ENCODE measurements around the gene HS3ST5. TPM values are rescaled to one million over a fixed set of nuclear protein-coding genes. Genes with fewer than 3 reads are reported as not detected.

HS3ST5 gene
- total and polyA plus RNA-seq, 2 donors from 2014 or later: 0.09 TPM; not detected in 1

GRCh38 chr6:114085211-114085610 is 257.6 kb downstream of the HS3ST5 start:
- H3K4me3 ChIP-seq (ENCODE audit: low read length in 3 of 3): no peak overlapping the region
- DNase-seq (no peak), FAIRE-seq (no peak)
- H3K27me3 ChIP-seq (ENCODE audit: control insufficient read depth, insufficient read depth, low read length): no peaks in the 10 kb centered on the region
- intact Hi-C loops (cut with DNase I): no loop called here
- no peak overlapping the region for H3K9ac ChIP-seq (ENCODE audit: low read length in 3 of 3)
- H3K27ac ChIP-seq (ENCODE audit: low read depth in 2 of 2, low read length in 2 of 2): no peak overlapping the region
- no peaks in the 10 kb centered on the region for H3K9me3 ChIP-seq (ENCODE audit: control insufficient read depth in 2 of 3, insufficient read depth in 1 of 3, low read length in 3 of 3)
- TF ChIP-seq, protein P1, sequence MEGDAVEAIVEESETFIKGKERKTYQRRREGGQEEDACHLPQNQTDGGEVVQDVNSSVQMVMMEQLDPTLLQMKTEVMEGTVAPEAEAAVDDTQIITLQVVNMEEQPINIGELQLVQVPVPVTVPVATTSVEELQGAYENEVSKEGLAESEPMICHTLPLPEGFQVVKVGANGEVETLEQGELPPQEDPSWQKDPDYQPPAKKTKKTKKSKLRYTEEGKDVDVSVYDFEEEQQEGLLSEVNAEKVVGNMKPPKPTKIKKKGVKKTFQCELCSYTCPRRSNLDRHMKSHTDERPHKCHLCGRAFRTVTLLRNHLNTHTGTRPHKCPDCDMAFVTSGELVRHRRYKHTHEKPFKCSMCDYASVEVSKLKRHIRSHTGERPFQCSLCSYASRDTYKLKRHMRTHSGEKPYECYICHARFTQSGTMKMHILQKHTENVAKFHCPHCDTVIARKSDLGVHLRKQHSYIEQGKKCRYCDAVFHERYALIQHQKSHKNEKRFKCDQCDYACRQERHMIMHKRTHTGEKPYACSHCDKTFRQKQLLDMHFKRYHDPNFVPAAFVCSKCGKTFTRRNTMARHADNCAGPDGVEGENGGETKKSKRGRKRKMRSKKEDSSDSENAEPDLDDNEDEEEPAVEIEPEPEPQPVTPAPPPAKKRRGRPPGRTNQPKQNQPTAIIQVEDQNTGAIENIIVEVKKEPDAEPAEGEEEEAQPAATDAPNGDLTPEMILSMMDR (IDR thresholded peaks at IDR 0.05; ENCODE audit: borderline replicate concordance, extremely low read depth, insufficient read depth): no peak
- no peaks in the 10 kb centered on the region for H3K36me3 ChIP-seq (ENCODE audit: control insufficient read depth in 2 of 3, insufficient read depth in 3 of 3, low read length in 3 of 3)
- no peaks in the 10 kb centered on the region for H3K4me1 ChIP-seq (ENCODE audit: control insufficient read depth in 2 of 3, insufficient read depth in 2 of 3, low read depth in 1 of 3, low read length in 3 of 3)

DNA sequence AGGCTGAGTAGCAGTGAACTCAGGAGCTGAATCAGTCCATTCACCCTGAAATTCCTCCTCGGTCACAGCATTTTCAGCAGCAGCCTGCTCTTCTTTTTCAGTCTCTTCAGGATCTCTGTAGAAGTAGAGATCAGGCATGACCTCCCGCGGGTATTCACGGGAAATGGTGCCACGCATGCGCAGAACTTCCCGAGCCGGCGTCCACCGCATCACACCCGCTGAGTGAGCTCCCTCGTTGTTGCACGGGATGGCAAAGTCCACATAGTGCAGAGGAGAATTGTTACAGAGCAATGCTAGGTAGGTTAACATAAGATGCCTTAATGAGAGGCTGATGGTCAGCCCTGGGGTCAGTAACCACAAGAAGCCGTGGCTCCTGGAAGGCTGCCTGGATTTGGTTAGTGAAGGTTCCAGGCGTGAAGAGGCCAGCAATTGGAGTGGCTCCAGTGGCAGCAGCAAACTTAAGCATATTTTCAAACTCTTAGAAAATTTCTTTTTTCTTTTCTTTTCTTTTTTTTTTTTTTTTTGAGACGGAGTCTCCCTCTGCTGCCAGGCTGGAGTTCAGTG is 258.4 kb downstream of the HS3ST5 start:
- Histone ChIP-seq H3K9ac (ENCODE audit: low read length in 3 of 3) (no peak overlapping the region), H3K27me3 (ENCODE audit: control insufficient read depth, insufficient read depth, low read length) (no peaks in the 10 kb centered on the region), H3K4me1 (ENCODE audit: control insufficient read depth in 2 of 3, insufficient read depth in 2 of 3, low read depth in 1 of 3, low read length in 3 of 3) (no peaks in the 10 kb centered on the region), H3K4me3 (ENCODE audit: low read length in 3 of 3) (no peak overlapping the region), H3K27ac (ENCODE audit: low read depth in 2 of 2, low read length in 2 of 2) (no peak overlapping the region), H3K36me3 (ENCODE audit: control insufficient read depth in 2 of 3, insufficient read depth in 3 of 3, low read length in 3 of 3) (no peaks in the 10 kb centered on the region), H3K9me3 (ENCODE audit: control insufficient read depth in 2 of 3, insufficient read depth in 1 of 3, low read length in 3 of 3) (no peaks in the 10 kb centered on the region)
- TF ChIP-seq, protein P1 (IDR thresholded peaks at IDR 0.05; ENCODE audit: borderline replicate concordance, extremely low read depth, insufficient read depth): no peak
- intact Hi-C loops (cut with DNase I): no loop called here
- DNase-seq (no peak), FAIRE-seq (no peak)

- Histone ChIP-seq H3K27me3 (ENCODE audit: control insufficient read depth, insufficient read depth, low read length) (no peaks in the 10 kb centered on the region), H3K9ac (ENCODE audit: low read length in 3 of 3) (no peak overlapping the region), H3K36me3 (ENCODE audit: control insufficient read depth in 2 of 3, insufficient read depth in 3 of 3, low read length in 3 of 3) (no peaks in the 10 kb centered on the region), H3K4me1 (ENCODE audit: control insufficient read depth in 2 of 3, insufficient read depth in 2 of 3, low read depth in 1 of 3, low read length in 3 of 3) (no peaks in the 10 kb centered on the region), H3K27ac (ENCODE audit: low read depth in 2 of 2, low read length in 2 of 2) (no peak overlapping the region), H3K4me3 (ENCODE audit: low read length in 3 of 3) (no peak overlapping the region), H3K9me3 (ENCODE audit: control insufficient read depth in 2 of 3, insufficient read depth in 1 of 3, low read length in 3 of 3) (no peaks in the 10 kb centered on the region)
- no peak for FAIRE-seq
- intact Hi-C loops (cut with DNase I): no loop called here
- TF ChIP-seq, protein P1 (IDR thresholded peaks at IDR 0.05; ENCODE audit: borderline replicate concordance, extremely low read depth, insufficient read depth): no peak
- no peak for DNase-seq
Measured at GRCh38 chr6:114083251-114083650, 259.6 kb downstream of the HS3ST5 start.

- no peak overlapping the region for H3K9ac ChIP-seq (ENCODE audit: low read length in 3 of 3)
- no peak overlapping the region for H3K4me3 ChIP-seq (ENCODE audit: low read length in 3 of 3)
- H3K36me3 ChIP-seq (ENCODE audit: control insufficient read depth in 2 of 3, insufficient read depth in 3 of 3, low read length in 3 of 3): no peaks in the 10 kb centered on the region
- no peak for FAIRE-seq
- no peaks in the 10 kb centered on the region for H3K27me3 ChIP-seq (ENCODE audit: control insufficient read depth, insufficient read depth, low read length)
- DNase-seq: no peak
- no peaks in the 10 kb centered on the region for H3K9me3 ChIP-seq (ENCODE audit: control insufficient read depth in 2 of 3, insufficient read depth in 1 of 3, low read length in 3 of 3)
- TF ChIP-seq, protein P1 (IDR thresholded peaks at IDR 0.05; ENCODE audit: borderline replicate concordance, extremely low read depth, insufficient read depth): no peak
- no peaks in the 10 kb centered on the region for H3K4me1 ChIP-seq (ENCODE audit: control insufficient read depth in 2 of 3, insufficient read depth in 2 of 3, low read depth in 1 of 3, low read length in 3 of 3)
- intact Hi-C loops (cut with DNase I): no loop called here
- H3K27ac ChIP-seq (ENCODE audit: low read depth in 2 of 2, low read length in 2 of 2): no peak overlapping the region
Measured at GRCh38 chr6:114081730-114082129, 261.1 kb downstream of the HS3ST5 start.
